Measurements from ENCODE around the gene OR13H1.
"Not testable (repeated sequence)": the region's sequence is repeated elsewhere in the genome, so short reads cannot be mapped to it uniquely, and the experiment has no call there.

- TF ChIP-seq ZNF384 (IDR thresholded peaks at IDR 0.05); ARNT (IDR thresholded peaks at IDR 0.05); FOXA1 (IDR thresholded peaks at IDR 0.05); BHLHE40 (IDR thresholded peaks at IDR 0.05; ENCODE audit: borderline replicate concordance); FOXK2 (IDR thresholded peaks at IDR 0.05); SP1 (IDR thresholded peaks at IDR 0.05); SUZ12 (IDR thresholded peaks at IDR 0.05): not testable (repeated sequence)
Measured at GRCh38 chrX:131552453-131552852, 8.6 kb downstream of the OR13H1 start.
